Lower leg skin (tissue), 3 donors: ENCODE data around the gene NAALADL1.

ENCODE experiments used
- CTCF ChIP-seq, 3 donors: fragments of 450-650 bp; IDR thresholded peaks; one replicate each; pipeline ENCODE4 v1.5.1; 2016; ENCODE audit warnings: antibody characterized with exemption in 3 of 3, mild to moderate bottlenecking in 3 of 3, moderate library complexity in 2 of 3
- POLR2A ChIP-seq, 2 donors: fragments of 450-650 bp; IDR thresholded peaks; one replicate each; pipeline ENCODE4 v1.6.1; 2016 to 2017; ENCODE audit warnings: antibody characterized with exemption in 2 of 2, mild to moderate bottlenecking in 1 of 2, moderate library complexity in 1 of 2

- TF ChIP-seq CTCF (IDR thresholded peaks at IDR 0.05) (no peak), POLR2A (IDR thresholded peaks at IDR 0.05) (peak in 1 of 2 donors; percentile 39)
Measured at GRCh38 chr11:65083834-65084597, 25.7 kb upstream of the NAALADL1 start, which contains the start of the genes CDCA5 and ZFPL1.
